Prostate gland (tissue), 2 donors: ENCODE data around the gene EFCAB5.

ENCODE experiments used
- POLR2AphosphoS5 ChIP-seq: sonication (generic); formaldehyde crosslinking; IDR thresholded peaks from one replicate; pipeline ENCODE4 v1.6.1; 2017; ENCODE audit warnings: antibody characterized with exemption
- TF ChIP-seq, protein P1 (sequence below), 4 experiments: fragments of 200-600 bp in 2 of 4; fragments of 450-650 bp in 2 of 4; sonication (generic) in 2 of 4; IDR thresholded peaks; 1 replicate in 3 of 4; 2 replicates in 1 of 4; pipeline ENCODE4 v1.5.1; 2016 to 2019; ENCODE audit warnings: antibody characterized with exemption in 4 of 4, mild to moderate bottlenecking in 2 of 4, moderate library complexity in 2 of 4

DNA sequence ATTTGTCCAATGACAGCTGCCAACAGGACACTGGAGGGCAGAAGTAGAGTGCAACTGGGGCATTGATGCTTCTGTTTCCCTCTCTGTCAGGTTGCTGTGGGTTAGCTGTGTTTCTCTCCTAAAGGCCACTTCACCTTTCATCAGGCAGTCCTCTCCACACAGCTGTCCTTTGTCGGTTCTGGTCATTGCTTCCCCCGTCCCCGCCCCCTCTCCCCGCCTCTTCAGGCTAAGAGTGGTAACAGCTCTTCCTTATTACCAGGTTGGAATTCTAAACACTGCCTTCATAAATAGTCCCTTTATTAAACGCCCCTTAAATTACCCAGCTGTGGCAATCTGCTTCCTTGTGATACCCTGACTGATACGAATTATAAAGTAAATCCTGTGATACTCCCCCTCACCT, 143.4 kb downstream of the EFCAB5 start:
- TF ChIP-seq POLR2AphosphoS5, result no peak
- TF ChIP-seq, protein P1, sequence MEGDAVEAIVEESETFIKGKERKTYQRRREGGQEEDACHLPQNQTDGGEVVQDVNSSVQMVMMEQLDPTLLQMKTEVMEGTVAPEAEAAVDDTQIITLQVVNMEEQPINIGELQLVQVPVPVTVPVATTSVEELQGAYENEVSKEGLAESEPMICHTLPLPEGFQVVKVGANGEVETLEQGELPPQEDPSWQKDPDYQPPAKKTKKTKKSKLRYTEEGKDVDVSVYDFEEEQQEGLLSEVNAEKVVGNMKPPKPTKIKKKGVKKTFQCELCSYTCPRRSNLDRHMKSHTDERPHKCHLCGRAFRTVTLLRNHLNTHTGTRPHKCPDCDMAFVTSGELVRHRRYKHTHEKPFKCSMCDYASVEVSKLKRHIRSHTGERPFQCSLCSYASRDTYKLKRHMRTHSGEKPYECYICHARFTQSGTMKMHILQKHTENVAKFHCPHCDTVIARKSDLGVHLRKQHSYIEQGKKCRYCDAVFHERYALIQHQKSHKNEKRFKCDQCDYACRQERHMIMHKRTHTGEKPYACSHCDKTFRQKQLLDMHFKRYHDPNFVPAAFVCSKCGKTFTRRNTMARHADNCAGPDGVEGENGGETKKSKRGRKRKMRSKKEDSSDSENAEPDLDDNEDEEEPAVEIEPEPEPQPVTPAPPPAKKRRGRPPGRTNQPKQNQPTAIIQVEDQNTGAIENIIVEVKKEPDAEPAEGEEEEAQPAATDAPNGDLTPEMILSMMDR (IDR thresholded peaks at IDR 0.05), result no peak
